Bronchial epithelial cell (primary cell): ENCODE results near the gene VSTM4. TPM values are rescaled to one million over a fixed set of nuclear protein-coding genes. Genes with fewer than 3 reads are reported as not detected.

Experiments
- DNase-seq: peaks from one replicate; pipeline ENCODE4 v3.0.0-alpha.2; 2010; ENCODE audit warnings: low read depth
- FAIRE-seq: peaks from 2 replicates; lab custom pipeline; 2011; peaks lifted over from hg19 to GRCh38; lab: Jason Lieb, UNC
- H3K27me3 ChIP-seq: 2 replicates; pipeline ENCODE4 v1.5.1; 2011; ENCODE audit warnings: low read length; ENCODE audit not compliant: control insufficient read depth, insufficient read depth
- H3K36me3 ChIP-seq: 2 replicates; pipeline ENCODE4 v1.5.1; 2011; ENCODE audit warnings: low read length; ENCODE audit not compliant: control insufficient read depth, insufficient read depth
- H3K4me3 ChIP-seq: 2 replicates; pipeline ENCODE4 v1.5.1; 2011; ENCODE audit warnings: mild to moderate bottlenecking, low read depth, low read length, control low read depth
- total RNA-seq: library from RNA; depleted of rRNA; stranded (reverse); fragments of >200 nt; gene quantifications from 2 replicates; pipeline ENCODE4 v1.2.1, GENCODE V29; 2014
- TF ChIP-seq, protein P1 (sequence below): IDR thresholded peaks from 2 replicates; pipeline ENCODE4 v1.5.1; 2011; ENCODE audit warnings: mild to moderate bottlenecking, moderate library complexity, low read length, control low read depth, inconsistent platforms; ENCODE audit not compliant: insufficient read depth, severe bottlenecking

The VSTM4 gene
- total RNA-seq, 1 donor from 2014 or later, result under 0.01 TPM

DNA sequence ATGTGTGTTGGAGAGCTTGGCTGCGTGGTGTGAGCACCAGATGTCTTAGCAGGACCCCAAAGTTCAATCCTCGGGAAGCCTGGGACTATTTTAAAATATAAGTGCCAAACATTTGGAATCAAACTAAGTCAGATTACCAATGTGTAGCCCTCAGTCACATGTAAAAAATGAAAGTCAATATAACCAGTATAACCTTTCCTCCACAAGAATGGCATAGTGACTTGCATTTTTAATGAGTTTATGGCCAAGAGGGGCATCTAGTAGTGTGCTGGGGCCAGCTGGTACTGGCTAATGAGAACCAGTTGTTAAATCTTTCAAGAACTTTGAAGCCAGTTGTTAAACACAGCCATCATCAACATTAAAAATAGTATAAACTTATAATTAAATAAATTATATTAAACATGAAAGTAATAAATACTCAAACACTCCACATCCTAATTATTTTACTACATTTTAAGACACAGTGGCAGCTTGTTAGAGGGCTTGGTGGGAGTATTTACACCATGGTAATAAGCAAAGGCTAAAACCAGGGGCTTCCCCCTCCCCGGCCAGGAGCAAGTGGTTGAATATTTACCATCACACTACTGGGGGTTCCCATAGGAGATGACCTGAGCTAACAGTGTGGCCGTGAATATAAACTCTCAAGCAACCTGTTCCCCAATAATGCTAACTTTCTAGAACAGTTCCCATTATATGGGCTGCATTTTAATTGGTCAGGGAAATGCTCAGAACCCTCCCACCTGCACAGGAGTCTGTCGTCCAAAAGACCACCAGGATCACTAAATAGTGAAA is 26.4 kb upstream of the VSTM4 start:
- no peak for FAIRE-seq
- H3K36me3 ChIP-seq, result no peaks in the 10 kb centered on the region
- no peak for DNase-seq
- no peaks in the 10 kb centered on the region for H3K27me3 ChIP-seq
- no peak overlapping the region for H3K4me3 ChIP-seq
- TF ChIP-seq, protein P1, sequence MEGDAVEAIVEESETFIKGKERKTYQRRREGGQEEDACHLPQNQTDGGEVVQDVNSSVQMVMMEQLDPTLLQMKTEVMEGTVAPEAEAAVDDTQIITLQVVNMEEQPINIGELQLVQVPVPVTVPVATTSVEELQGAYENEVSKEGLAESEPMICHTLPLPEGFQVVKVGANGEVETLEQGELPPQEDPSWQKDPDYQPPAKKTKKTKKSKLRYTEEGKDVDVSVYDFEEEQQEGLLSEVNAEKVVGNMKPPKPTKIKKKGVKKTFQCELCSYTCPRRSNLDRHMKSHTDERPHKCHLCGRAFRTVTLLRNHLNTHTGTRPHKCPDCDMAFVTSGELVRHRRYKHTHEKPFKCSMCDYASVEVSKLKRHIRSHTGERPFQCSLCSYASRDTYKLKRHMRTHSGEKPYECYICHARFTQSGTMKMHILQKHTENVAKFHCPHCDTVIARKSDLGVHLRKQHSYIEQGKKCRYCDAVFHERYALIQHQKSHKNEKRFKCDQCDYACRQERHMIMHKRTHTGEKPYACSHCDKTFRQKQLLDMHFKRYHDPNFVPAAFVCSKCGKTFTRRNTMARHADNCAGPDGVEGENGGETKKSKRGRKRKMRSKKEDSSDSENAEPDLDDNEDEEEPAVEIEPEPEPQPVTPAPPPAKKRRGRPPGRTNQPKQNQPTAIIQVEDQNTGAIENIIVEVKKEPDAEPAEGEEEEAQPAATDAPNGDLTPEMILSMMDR, result no peak

DNA sequence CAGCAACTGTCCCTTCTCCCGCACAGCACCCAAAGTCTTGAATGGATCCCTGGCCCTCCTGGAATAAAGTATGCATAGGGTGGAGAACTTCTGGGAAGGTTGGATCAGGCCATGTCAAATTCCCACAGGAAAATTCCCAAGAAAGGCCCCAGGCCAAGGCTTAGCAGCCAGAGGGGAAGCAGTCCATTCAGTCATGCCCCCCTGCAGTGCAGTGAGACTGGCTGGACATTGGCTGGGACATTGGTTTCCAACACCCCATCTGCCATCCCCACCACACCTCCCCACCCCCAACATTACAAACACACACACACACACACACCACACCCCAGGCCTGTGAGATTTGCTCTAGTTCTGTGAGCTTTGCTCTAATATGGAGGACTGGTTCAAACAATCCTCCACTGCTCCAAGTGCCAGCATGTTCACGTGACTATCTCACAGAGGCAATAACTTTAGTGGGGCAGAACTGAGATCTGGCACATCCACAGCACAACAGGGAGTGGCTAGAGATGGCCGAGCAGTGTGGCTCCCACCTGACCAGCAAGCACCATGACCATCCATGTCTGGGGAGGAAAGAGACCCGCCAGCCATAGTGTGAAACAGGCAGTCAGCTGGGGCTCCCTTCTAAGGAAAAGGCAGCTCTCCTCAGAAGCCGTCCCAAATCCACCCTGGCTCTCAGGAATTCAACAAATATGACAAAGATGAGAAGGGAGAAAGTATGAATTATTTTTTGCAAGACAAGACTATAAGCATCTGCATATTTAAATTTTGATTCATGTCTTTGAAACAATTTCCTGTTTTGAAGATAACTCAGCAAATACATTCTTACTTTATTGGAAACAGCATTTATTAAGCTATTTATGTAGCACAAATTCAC is 25.2 kb upstream of the VSTM4 start:
- no peaks in the 10 kb centered on the region for H3K36me3 ChIP-seq
- TF ChIP-seq, protein P1, result no peak
- no peaks in the 10 kb centered on the region for H3K27me3 ChIP-seq
- no peak for DNase-seq
- FAIRE-seq, result no peak
- H3K4me3 ChIP-seq, result no peak overlapping the region

- FAIRE-seq, result no peak
- Histone ChIP-seq H3K27me3 (no peaks in the 10 kb centered on the region), H3K36me3 (no peaks in the 10 kb centered on the region), H3K4me3 (no peak overlapping the region)
- DNase-seq, result peak; percentile 72
- TF ChIP-seq, protein P1, result no peak
Measured at GRCh38 chr10:49139846-49140195, 24.5 kb upstream of the VSTM4 start.

GRCh38 chr10:49139028-49139845 is 23.9 kb upstream of the VSTM4 start:
- H3K27me3 ChIP-seq, result no peaks in the 10 kb centered on the region
- no peaks in the 10 kb centered on the region for H3K36me3 ChIP-seq
- no peak for FAIRE-seq
- H3K4me3 ChIP-seq, result no peak overlapping the region
- DNase-seq, result no peak
- TF ChIP-seq, protein P1, result no peak

GRCh38 chr10:49138361-49138891 is 23.1 kb upstream of the VSTM4 start:
- FAIRE-seq, result no peak
- TF ChIP-seq, protein P1, result no peak
- Histone ChIP-seq H3K27me3 (no peaks in the 10 kb centered on the region), H3K4me3 (no peak overlapping the region), H3K36me3 (no peaks in the 10 kb centered on the region)
- DNase-seq, result no peak
